Thyroid gland (tissue), 4 donors: Measurements from ENCODE around the gene NT5DC1.

Experiments
- CTCF ChIP-seq, 6 experiments: fragments of 200-600 bp in 3 of 6; fragments of 450-650 bp in 3 of 6; sonication (generic) in 3 of 6; IDR thresholded peaks; one replicate each; pipeline ENCODE4 v1.5.1; 2016 to 2019; ENCODE audit warnings: antibody characterized with exemption in 6 of 6, mild to moderate bottlenecking in 2 of 6, inconsistent platforms in 1 of 6, moderate library complexity in 1 of 6
- POLR2A ChIP-seq, 2 donors: fragments of 450-650 bp; IDR thresholded peaks; one replicate each; pipeline ENCODE4 v1.6.1; 2017; ENCODE audit warnings: antibody characterized with exemption in 2 of 2, mild to moderate bottlenecking in 2 of 2, moderate library complexity in 1 of 2

- TF ChIP-seq CTCF (IDR thresholded peaks at IDR 0.05) (no peak), POLR2A (IDR thresholded peaks at IDR 0.05) (no peak)
These were observed 40.7 kb upstream of the NT5DC1 start for GRCh38 chr6:116059713-116060571.
